K562 (cell line): ENCODE results near the gene SNX9. TPM values are rescaled to one million over a fixed set of nuclear protein-coding genes. Genes with fewer than 3 reads are reported as not detected.

Experiments
- ATAC-seq: fragments of 200-7000 bp; cut with Tn5 transposase; 3 replicates; pipeline ENCODE4 v1.9.1; 2020; ENCODE audit warnings: moderate library complexity
- BruUV-seq: library from RNA; stranded (reverse); fragments of 400-500 nt; replicated peaks from 2 replicates; lab custom pipeline; 2021; lab: Mats Ljungman, UMichigan
- CTCF ChIA-PET: fragments of 300-600 bp; formaldehyde crosslinking; extraction: SDS; loops from one replicate; lab custom pipeline; 2021; ENCODE audit warnings: low intra/inter-chr PET ratio; lab: Yijun Ruan, JAX
- POLR2A ChIA-PET: fragments of 300-600, 350-650 bp; sonication (Branson Sonifier 250); formaldehyde crosslinking; extraction: SDS; loops from one replicate; lab custom pipeline; 2021; ENCODE audit warnings: antibody characterized with exemption, inconsistent platforms; lab: Yijun Ruan, JAX
- DNase-seq, 4 experiments: peaks; one replicate each; pipeline versions ENCODE4 v3.0.0 to v3.0.0-alpha.2; 2011 to 2018; ENCODE audit warnings: low spot score in 3 of 4, mixed read lengths in 3 of 4; ENCODE audit errors: extremely low read depth in 1 of 4
- FAIRE-seq: peaks from 2 replicates; lab custom pipeline; 2011; peaks lifted over from hg19 to GRCh38; lab: Jason Lieb, UNC
- H2AFZ ChIP-seq: 2 replicates; pipeline ENCODE4 v1.6.0; 2011; ENCODE audit warnings: low read depth, low read length, control low read depth, inconsistent platforms
- H3K27ac ChIP-seq: fragments of 200-600 bp; 3 replicates; pipeline ENCODE4 v1.8.0; 2011; ENCODE audit warnings: low read depth, mild to moderate bottlenecking, control low read depth, inconsistent platforms, low read length, moderate library complexity, mixed read lengths; ENCODE audit errors: extremely low read depth
- H3K27me3 ChIP-seq, 2 experiments: fragments of 300-600 bp in 1 of 2; 2 replicates in 1 of 2; 3 replicates in 1 of 2; pipeline versions ENCODE4 v1.6.0 to v1.8.0; 2011; ENCODE audit warnings: inconsistent platforms in 2 of 2, low read length in 2 of 2, mild to moderate bottlenecking in 1 of 2, mixed read lengths in 1 of 2, moderate library complexity in 1 of 2; ENCODE audit not compliant: control insufficient read depth in 2 of 2, insufficient read depth in 2 of 2
- H3K36me3 ChIP-seq: fragments of 300-600 bp; 3 replicates; pipeline ENCODE4 v1.8.0; 2011; ENCODE audit warnings: mild to moderate bottlenecking, low read length, inconsistent platforms; ENCODE audit not compliant: control insufficient read depth, insufficient read depth
- H3K4me1 ChIP-seq, 2 experiments: fragments of 200-600 bp in 1 of 2; replicated peaks in 1 of 2; 2 replicates in 1 of 2; 3 replicates in 1 of 2; pipeline versions ENCODE4 v1.5.1 to v1.8.0; 2011; ENCODE audit warnings: inconsistent platforms in 2 of 2, low read length in 2 of 2, mild to moderate bottlenecking in 1 of 2, mixed read lengths in 1 of 2, moderate library complexity in 1 of 2; ENCODE audit not compliant: control insufficient read depth in 2 of 2, insufficient read depth in 2 of 2
- H3K4me2 ChIP-seq: 2 replicates; pipeline ENCODE4 v1.6.1; 2011; ENCODE audit warnings: low read length, control low read depth, inconsistent platforms, mixed read lengths; ENCODE audit not compliant: insufficient read depth
- H3K4me3 ChIP-seq: fragments of 200-600 bp; sonication (generic), shearing (Covaris generic); 2 replicates; pipeline ENCODE4 v1.5.1; 2016; ENCODE audit warnings: control low read depth, inconsistent platforms
- H3K79me2 ChIP-seq: fragments of 200-600 bp; 3 replicates; pipeline ENCODE4 v1.8.0; 2011; ENCODE audit warnings: low read length, inconsistent platforms; ENCODE audit not compliant: control insufficient read depth, insufficient read depth
- H3K9ac ChIP-seq, 2 experiments: 2 replicates each; pipeline versions ENCODE4 v1.6.0 to v1.6.1; 2011; ENCODE audit warnings: low read depth in 2 of 2, low read length in 2 of 2, control low read depth in 1 of 2, inconsistent platforms in 1 of 2, mild to moderate bottlenecking in 1 of 2, mixed read lengths in 1 of 2; ENCODE audit not compliant: insufficient read depth in 1 of 2
- H3K9me1 ChIP-seq: one replicate; pipeline ENCODE4 v1.6.0; 2011; ENCODE audit warnings: inconsistent platforms, mild to moderate bottlenecking, low read length, moderate library complexity; ENCODE audit not compliant: control insufficient read depth, insufficient read depth
- H3K9me3 ChIP-seq: replicated peaks from 2 replicates; pipeline ENCODE4 v1.5.1; 2011; ENCODE audit warnings: low read depth, low read length, inconsistent platforms; ENCODE audit not compliant: control insufficient read depth, insufficient read depth
- H4K20me1 ChIP-seq: replicated peaks from 2 replicates; pipeline ENCODE4 v1.6.1; 2011; ENCODE audit warnings: low read length, inconsistent platforms, mixed read lengths; ENCODE audit not compliant: control insufficient read depth, insufficient read depth
- NRF1 ChIP-seq, 2 experiments: fragments of 450-650 bp; IDR thresholded peaks in 1 of 2; conservative IDR thresholded peaks in 1 of 2; 2 replicates each; pipeline ENCODE4 v1.6.1; 2014; ENCODE audit warnings: mild to moderate bottlenecking in 2 of 2
- SIX5 ChIP-seq, 2 experiments: IDR thresholded peaks; 2 replicates each; pipeline ENCODE4 v1.6.1; 2011; ENCODE audit warnings: low read length in 2 of 2, borderline replicate concordance in 1 of 2, low read depth in 1 of 2, mild to moderate bottlenecking in 1 of 2, moderate library complexity in 1 of 2; ENCODE audit not compliant: insufficient read depth in 1 of 2
- TCF7 ChIP-seq: sonication (generic); IDR thresholded peaks from 2 replicates; pipeline ENCODE4 v1.6.1; 2016; ENCODE audit warnings: antibody characterized with exemption, borderline replicate concordance
- TRIM28 ChIP-seq: fragments of 450-650 bp; IDR thresholded peaks from 2 replicates; pipeline ENCODE4 v1.6.1; 2017
- WGBS: fragments of 100-300 bp; shearing (Covaris generic); methylation state at CpG from one replicate; pipeline ENCODE4 v1.1.6; 2016; ENCODE audit warnings: low coverage, mixed read lengths; ENCODE audit not compliant: insufficient coverage; ENCODE audit errors: missing lambda C conversion rate; 5-methylcytosine and 5-hydroxymethylcytosine counted together
- in situ Hi-C: fragments of 300-500 bp; cut with MboI; formaldehyde crosslinking; loops from 4 replicates; pipeline ENCODE4 v1.15.0; 2018; ENCODE audit warnings: inconsistent platforms, mixed read lengths
- intact Hi-C: fragments of 100-400 bp; cut with micrococcal nuclease; formaldehyde crosslinking; loops from 2 replicates; pipeline ENCODE4 v1.14.2; 2022
- polyA plus RNA-seq, 8 experiments: library from polyadenylated mRNA; depleted of rRNA in 4 of 8; stranded (reverse) in 5 of 8; unstranded in 3 of 8; fragments of >200 nt; fragmentation: Nextera tagmentation in 2 of 8; fragmentation: Illumina TruSeq in 1 of 8; extraction: Ambion mirVana in 2 of 8; extraction: Trizol in 1 of 8; gene quantifications; 2 replicates each; pipeline versions ENCODE4 v1.2.1 to v1.2.3, GENCODE V29; 2011 to 2014; ENCODE audit warnings: inconsistent platforms in 1 of 8, missing spikeins in 1 of 8
- total RNA-seq, 7 experiments: library from RNA; depleted of rRNA in 6 of 7; stranded (reverse); fragments of >200 nt in 6 of 7; fragmentation: Illumina TruSeq in 2 of 7; extraction: Trizol in 2 of 7; gene quantifications; 2 replicates each; pipeline versions ENCODE4 v1.2.1 to v1.2.3, GENCODE V29; 2011 to 2021; ENCODE audit warnings: low replicate concordance in 1 of 7

SNX9 gene
- total and polyA plus RNA-seq, 9 of the 15 experiments (the other 6 are each of a cell fraction or from before 2014, with no cell fraction given): 6.0 to 81.7 (median 57.1) TPM

- no peaks in the 10 kb centered on the region for H3K36me3 ChIP-seq
- ATAC-seq (no peak), FAIRE-seq (no peak), DNase-seq (no peak)
- POLR2A ChIA-PET: no interaction called here
- H3K4me2 ChIP-seq: no peak overlapping the region
- WGBS: 24% methylated on average over 1 of the region's 1 CpG
- H3K79me2 ChIP-seq: no peaks in the 10 kb centered on the region
- no TSS peak for BruUV-seq
- peaks cover 9% of the 10 kb centered on the region; the same call in 1 of the 2 replicates for H3K9me3 ChIP-seq
- H3K4me1 ChIP-seq: peaks cover 10 to 20% of the 10 kb centered on the region in 2 experiments
- in situ Hi-C loops (no loop called here), intact Hi-C loops (no loop called here)
- H3K9me1 ChIP-seq: no peaks in the 10 kb centered on the region
- CTCF ChIA-PET: no interaction called here
- no peak overlapping the region for H3K4me3 ChIP-seq
- H2AFZ ChIP-seq: no peak overlapping the region
- H3K27me3 ChIP-seq: no peaks in the 10 kb centered on the region
- no peaks in the 10 kb centered on the region for H4K20me1 ChIP-seq
- no peak overlapping the region for H3K27ac ChIP-seq
- TF ChIP-seq TRIM28: no peak
- no peak for TF ChIP-seq SIX5 (IDR thresholded peaks at IDR 0.05; ENCODE audit: borderline replicate concordance in 1 of 2, insufficient read depth in 1 of 2, low read depth in 1 of 2, low read length in 2 of 2)
- TF ChIP-seq TCF7: no peak
- no peak for TF ChIP-seq NRF1 (conservative IDR thresholded peaks at IDR 0.05 in 1 of 2, IDR thresholded peaks at IDR 0.05 in 1 of 2)
- H3K9ac ChIP-seq: no peak overlapping the region
Measured at GRCh38 chr6:157959451-157960227, 136.6 kb downstream of the SNX9 start.
